HepG2 (cell line): ENCODE measurements around the gene ZKSCAN8. TPM values are rescaled to one million over a fixed set of nuclear protein-coding genes. Genes with fewer than 3 reads are reported as not detected.

Experiments
- ATAC-seq: fragments of 200-7000 bp; cut with Tn5 transposase; 3 replicates; pipeline ENCODE4 v1.9.1; 2020; ENCODE audit warnings: mild to moderate bottlenecking, moderate library complexity
- BruUV-seq: library from RNA; stranded (reverse); fragments of 400-500 nt; replicated peaks from 2 replicates; lab custom pipeline; 2021; lab: Mats Ljungman, UMichigan
- CTCF ChIA-PET: fragments of 300-600 bp; formaldehyde crosslinking; extraction: SDS; loops from one replicate; lab custom pipeline; 2021; ENCODE audit warnings: low total read pairs, inconsistent platforms, low intra/inter-chr PET ratio; lab: Yijun Ruan, JAX
- POLR2A ChIA-PET: fragments of 350-600 bp; sonication (Branson Sonifier 250); formaldehyde crosslinking; loops from one replicate; lab custom pipeline; 2020; ENCODE audit warnings: antibody characterized with exemption, inconsistent platforms; lab: Yijun Ruan, JAX
- DNase-seq: peaks from one replicate; pipeline ENCODE4 v3.0.0-alpha.2; 2015; ENCODE audit warnings: low spot score
- FAIRE-seq: peaks from 3 replicates; lab custom pipeline; 2011; peaks lifted over from hg19 to GRCh38; lab: Jason Lieb, UNC
- H2AFZ ChIP-seq: one replicate; pipeline ENCODE4 v1.6.1; 2011; ENCODE audit warnings: low read length, inconsistent platforms
- H3K27ac ChIP-seq: fragments of 300-600 bp; 3 replicates; pipeline ENCODE4 v1.8.0; 2011; ENCODE audit warnings: mixed run types, mild to moderate bottlenecking, mixed read lengths, low read length, inconsistent platforms; ENCODE audit not compliant: insufficient read depth; ENCODE audit errors: extremely low read length
- H3K27me3 ChIP-seq, 2 experiments: fragments of 200-600 bp in 1 of 2; 2 replicates in 1 of 2; 3 replicates in 1 of 2; pipeline versions ENCODE4 v1.6.0 to v1.8.0; 2011; ENCODE audit warnings: low read length in 2 of 2, mild to moderate bottlenecking in 2 of 2, moderate library complexity in 2 of 2, inconsistent platforms in 1 of 2; ENCODE audit not compliant: insufficient read depth in 2 of 2, control insufficient read depth in 1 of 2
- H3K36me3 ChIP-seq, 2 experiments: fragments of 200-600 bp in 1 of 2; replicated peaks in 1 of 2; 2 replicates in 1 of 2; 3 replicates in 1 of 2; pipeline versions ENCODE4 v1.5.1 to v1.8.0; 2011; ENCODE audit warnings: low read length in 2 of 2, inconsistent platforms in 1 of 2; ENCODE audit not compliant: insufficient read depth in 2 of 2, control insufficient read depth in 1 of 2
- H3K4me1 ChIP-seq: 2 replicates; pipeline ENCODE4 v1.5.1; 2012; ENCODE audit warnings: low read length, inconsistent platforms; ENCODE audit not compliant: insufficient read depth
- H3K4me2 ChIP-seq: 2 replicates; pipeline ENCODE4 v1.6.0; 2011; ENCODE audit warnings: low read depth, low read length, inconsistent platforms
- H3K4me3 ChIP-seq, 3 experiments: fragments of 200-600 bp in 1 of 3; sonication (generic), shearing (Covaris generic) in 1 of 3; replicated peaks in 1 of 3; 2 replicates each; pipeline ENCODE4 v1.5.1; 2011 to 2016; ENCODE audit warnings: low read length in 3 of 3, inconsistent platforms in 2 of 3, low read depth in 2 of 3, mild to moderate bottlenecking in 2 of 3, control low read depth in 1 of 3, mixed read lengths in 1 of 3; ENCODE audit not compliant: insufficient read depth in 1 of 3
- H3K79me2 ChIP-seq: one replicate; pipeline ENCODE4 v1.6.1; 2011; ENCODE audit warnings: low read length, inconsistent platforms; ENCODE audit not compliant: insufficient read depth
- H3K9ac ChIP-seq: 2 replicates; pipeline ENCODE4 v1.6.0; 2011; ENCODE audit warnings: mild to moderate bottlenecking, low read depth, low read length, inconsistent platforms; ENCODE audit not compliant: insufficient read depth
- H3K9me3 ChIP-seq: 2 replicates; pipeline ENCODE4 v1.5.1; 2012; ENCODE audit warnings: mild to moderate bottlenecking, low read length
- H4K20me1 ChIP-seq: 2 replicates; pipeline ENCODE4 v1.6.0; 2011; ENCODE audit warnings: inconsistent platforms, mild to moderate bottlenecking, low read length, moderate library complexity; ENCODE audit not compliant: insufficient read depth
- ATAD3A ChIP-seq: sonication (generic); formaldehyde crosslinking; IDR thresholded peaks from 2 replicates; pipeline ENCODE4 v1.4.0; 2020; ENCODE audit warnings: missing genetic modification reagents
- GATAD2A ChIP-seq: IDR thresholded peaks from 2 replicates; pipeline ENCODE4 v1.6.1; 2016
- HNF4G ChIP-seq, 2 experiments: sonication (generic) in 1 of 2; formaldehyde crosslinking in 1 of 2; IDR thresholded peaks; 2 replicates each; pipeline versions ENCODE4 v1.4.0 to v1.6.1; 2011 to 2020; ENCODE audit warnings: borderline replicate concordance in 2 of 2, low read depth in 2 of 2, mild to moderate bottlenecking in 2 of 2, low read length in 1 of 2, missing genetic modification reagents in 1 of 2, moderate library complexity in 1 of 2
- MATR3 ChIP-seq: sonication (generic); formaldehyde crosslinking; IDR thresholded peaks from 2 replicates; pipeline ENCODE4 v1.4.0; 2020; ENCODE audit warnings: missing genetic modification reagents
- MLX ChIP-seq: IDR thresholded peaks from 2 replicates; pipeline ENCODE4 v1.6.1; 2016
- PHF20 ChIP-seq: sonication (generic); formaldehyde crosslinking; IDR thresholded peaks from 2 replicates; pipeline ENCODE4 v1.5.0; 2020; ENCODE audit warnings: mild to moderate bottlenecking, missing genetic modification reagents
- SIN3B ChIP-seq: fragments of 150-350 bp; IDR thresholded peaks from 2 replicates; pipeline ENCODE4 v1.6.1; 2014; ENCODE audit warnings: low read length
- SMC3 ChIP-seq: IDR thresholded peaks from 2 replicates; pipeline ENCODE4 v1.6.1; 2011; ENCODE audit warnings: low read length, improper control_type of control experiment
- SUZ12 ChIP-seq: fragments of 150-350 bp; IDR thresholded peaks from 2 replicates; pipeline ENCODE4 v1.6.1; 2014; ENCODE audit warnings: low read depth, low read length
- TEAD3 ChIP-seq: optimal IDR thresholded peaks from 2 replicates; pipeline ENCODE3; 2016; ENCODE audit warnings: borderline replicate concordance
- ZBTB25 ChIP-seq: IDR thresholded peaks from 2 replicates; pipeline ENCODE4 v1.6.1; 2018; ENCODE audit warnings: missing genetic modification reagents
- ZNF430 ChIP-seq: sonication (generic); formaldehyde crosslinking; IDR thresholded peaks from 2 replicates; pipeline ENCODE4 v1.9.0; 2021; ENCODE audit warnings: mild to moderate bottlenecking, missing genetic modification reagents
- ZNF547 ChIP-seq: sonication (generic); formaldehyde crosslinking; IDR thresholded peaks from 2 replicates; pipeline ENCODE4 v1.5.1; 2020; ENCODE audit warnings: mild to moderate bottlenecking, missing genetic modification reagents
- ZNF839 ChIP-seq: sonication (generic); formaldehyde crosslinking; IDR thresholded peaks from 2 replicates; pipeline ENCODE4 v1.4.0; 2020; ENCODE audit warnings: missing genetic modification reagents, mild to moderate bottlenecking, borderline replicate concordance
- ZSCAN22 ChIP-seq: sonication (generic); formaldehyde crosslinking; IDR thresholded peaks from 2 replicates; pipeline ENCODE4 v1.4.0; 2020; ENCODE audit warnings: mild to moderate bottlenecking, missing genetic modification reagents
- WGBS: methylation state at CpG from one replicate; pipeline ENCODE4 v1.1.6; 2017; ENCODE audit warnings: low lambda C conversion rate; 5-methylcytosine and 5-hydroxymethylcytosine counted together
- in situ Hi-C: cut with HindIII; loops from 2 replicates; pipeline ENCODE4 v1.10.0; 2017; ENCODE audit warnings: low pct_unique_long_range_greater_than_20kb; ENCODE audit not compliant: extremely low pct_ligation_motif_present
- intact Hi-C: fragments of 100-400 bp; cut with micrococcal nuclease; formaldehyde crosslinking; loops from one replicate; pipeline ENCODE4 v1.10.0; 2022; ENCODE audit not compliant: unreplicated experiment
- polyA plus RNA-seq, 8 experiments: library from polyadenylated mRNA; depleted of rRNA in 3 of 8; stranded (reverse) in 7 of 8; unstranded in 1 of 8; fragments of >200 nt; fragmentation: Illumina TruSeq in 4 of 8; extraction: Trizol in 4 of 8; gene quantifications; 2 replicates each; pipeline versions ENCODE4 v1.2.1 to v1.2.3, GENCODE V29; 2011 to 2016; ENCODE audit warnings: low read depth in 4 of 8, missing spikeins in 1 of 8, mixed read lengths in 1 of 8; ENCODE audit not compliant: insufficient read depth in 1 of 8
- total RNA-seq, 5 experiments: library from RNA; depleted of rRNA; stranded (reverse); fragments of >200 nt; fragmentation: Illumina TruSeq; extraction: Trizol; gene quantifications; 2 replicates each; pipeline ENCODE4 v1.2.3, GENCODE V29; 2016; ENCODE audit warnings: low read depth in 1 of 5

The ZKSCAN8 gene
- total and polyA plus RNA-seq, 2 of the 13 experiments (the other 11 are each of a cell fraction or from before 2014, with no cell fraction given), result 12.4 to 20.9 TPM

- TF ChIP-seq ZNF839, result no peak
- 0 out of 2 replicates have a peak, but pooled peaks have one; percentile 4 for TF ChIP-seq ZNF430 (CRISPR knock-in tag)
Measured at GRCh38 chr6:28105245-28105639, 36.4 kb upstream of the ZKSCAN8 start (continued).

- WGBS, result 38% methylated on average over 3 of the region's 3 CpGs
- H4K20me1 ChIP-seq, result no peaks in the 10 kb centered on the region
- H3K9me3 ChIP-seq, result no peaks in the 10 kb centered on the region
- CTCF ChIA-PET, result no interaction called here
- H3K4me2 ChIP-seq, result no peak overlapping the region
- in situ Hi-C loops (no loop called here), intact Hi-C loops (no loop called here)
- no peaks in the 10 kb centered on the region; a peak in 1 of 5 replicates for H3K27me3 ChIP-seq
- DNase-seq, result no peak
- ATAC-seq, result no peak
- TF ChIP-seq ATAD3A (CRISPR knock-in tag) (no peak), SUZ12 (no peak), HNF4G (IDR thresholded peaks at IDR 0.05; ENCODE audit: borderline replicate concordance, low read depth, low read length) (no peak), HNF4G (CRISPR knock-in tag; IDR thresholded peaks at IDR 0.05; ENCODE audit: borderline replicate concordance, low read depth) (no peak), GATAD2A (CRISPR knock-in tag) (no peak), ZNF547 (CRISPR knock-in tag) (no peak), TEAD3 (CRISPR knock-in tag) (no peak), ZBTB25 (CRISPR knock-in tag) (no peak), SMC3 (no peak), ZSCAN22 (CRISPR knock-in tag) (no peak), PHF20 (CRISPR knock-in tag) (no peak), MLX (no peak), MATR3 (no peak), SIN3B (no peak)
- no peak for FAIRE-seq
- H3K9ac ChIP-seq, result no peak overlapping the region
- POLR2A ChIA-PET, result no interaction called here
- H3K4me3 ChIP-seq, result no peak overlapping the region
- peaks cover 15% of the 10 kb centered on the region for H3K4me1 ChIP-seq
- H3K36me3 ChIP-seq, result no peaks in the 10 kb centered on the region
- H3K27ac ChIP-seq, result no peak overlapping the region
- BruUV-seq, result no TSS peak
- no peak overlapping the region for H2AFZ ChIP-seq
- no peaks in the 10 kb centered on the region for H3K79me2 ChIP-seq
Measured at GRCh38 chr6:28107506-28107905, 34.2 kb upstream of the ZKSCAN8 start.
